H1 (cell line): ENCODE data around the gene ALG2. TPM values are rescaled to one million over a fixed set of nuclear protein-coding genes. Genes with fewer than 3 reads are reported as not detected.

Experiments used
- ATF3 ChIP-seq: IDR thresholded peaks from 2 replicates; pipeline ENCODE4 v1.6.1; 2011; ENCODE audit warnings: low read depth, mild to moderate bottlenecking, low read length; ENCODE audit not compliant: insufficient read depth
- BCL11A ChIP-seq, 2 experiments: IDR thresholded peaks; one replicate each; pipeline ENCODE4 v1.6.1; 2011; ENCODE audit warnings: low read depth in 2 of 2, low read length in 2 of 2, mild to moderate bottlenecking in 2 of 2
- RNF2 ChIP-seq: fragments of 200-900, 300-1000 bp; sonication (generic); IDR thresholded peaks from 2 replicates; pipeline ENCODE4 v1.7.1; 2016; ENCODE audit warnings: borderline replicate concordance, low read depth, mild to moderate bottlenecking, antibody characterized with exemption, low read length; ENCODE audit not compliant: poor library complexity, severe bottlenecking; ENCODE audit errors: missing control alignments
- SIX5 ChIP-seq: IDR thresholded peaks from 2 replicates; pipeline ENCODE4 v1.6.1; 2011; ENCODE audit warnings: mild to moderate bottlenecking, low read depth, low read length
- polyA plus RNA-seq, 7 experiments: library from polyadenylated mRNA; depleted of rRNA in 3 of 7; stranded (reverse) in 5 of 7; unstranded in 2 of 7; fragments of >200 nt in 5 of 7; fragments of 200-250 nt in 2 of 7; gene quantifications; 1 replicate in 5 of 7; 2 replicates in 1 of 7; 4 replicates in 1 of 7; pipeline versions ENCODE4 v1.2.1 to v1.2.3, GENCODE V29; 2011 to 2013; ENCODE audit warnings: missing spikeins in 2 of 7, mixed read lengths in 2 of 7
- total RNA-seq: library from RNA; stranded (reverse); fragmentation: NEBNext Ultra II Directional; extraction: Animal tissue kit (Norgen Biotek cat#: 25700); gene quantifications from 2 replicates; pipeline ENCODE4 v1.2.1, GENCODE V29; 2021

The ALG2 gene
- total and polyA plus RNA-seq, 2 of the 8 experiments (the other 6 are each of a cell fraction or from before 2014, with no cell fraction given), result 27.1 to 30.7 TPM

GRCh38 chr9:99269416-99269815, 47.7 kb upstream of the ALG2 start (continued):
- TF ChIP-seq BCL11A (IDR thresholded peaks at IDR 0.05; ENCODE audit: low read depth in 2 of 2, low read length in 2 of 2) (no peak), ATF3 (no peak), RNF2 (no peak), SIX5 (no peak)
